Activated CD8-positive, alpha-beta memory T cell treated with anti-CD3 and anti-CD28 coated beads for 24 hours (primary cell): ENCODE results near the gene SV2B.
"Not testable (repeated sequence)": the region's sequence is repeated elsewhere in the genome, so short reads cannot be mapped to it uniquely, and the experiment has no call there.

Source experiments
- DNase-seq: peaks from one replicate; pipeline ENCODE4 v3.0.0-alpha.2; 2020

The SV2B gene

DNA sequence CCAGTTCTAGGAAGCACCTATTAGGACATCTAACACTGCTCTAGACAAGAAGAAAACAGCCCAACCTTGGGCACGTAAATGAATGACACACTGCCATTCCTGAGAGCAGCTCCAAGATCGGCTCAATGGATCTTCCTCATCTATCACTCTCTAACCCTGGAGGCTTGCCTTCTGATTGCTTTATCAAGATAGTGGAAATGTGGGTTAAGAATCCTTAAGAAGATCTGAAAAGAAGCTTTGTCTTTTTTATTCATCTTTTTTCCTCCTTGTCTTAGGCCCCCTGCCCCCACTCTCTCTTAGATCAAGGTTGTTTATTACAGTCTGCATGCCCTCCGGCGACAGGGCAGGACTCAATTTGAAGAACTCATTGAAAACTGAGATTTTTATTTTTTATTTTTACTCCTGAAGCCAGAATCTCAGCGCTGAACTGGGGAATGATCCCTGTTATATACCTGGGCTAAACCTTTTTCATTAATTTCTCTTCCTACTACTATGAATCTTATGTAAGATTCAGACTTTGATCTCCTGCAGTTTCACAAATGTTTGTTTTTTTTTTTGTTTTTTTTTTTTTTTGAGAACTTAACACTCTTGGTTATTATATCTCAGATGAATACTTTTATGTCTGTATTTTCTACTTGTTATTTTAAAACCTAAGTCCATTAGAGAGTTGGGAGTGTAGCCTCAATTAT lies 219.5 kb downstream of the SV2B start:
- no peak for DNase-seq

GRCh38 chr15:91320101-91320500 lies 220.0 kb downstream of the SV2B start:
- no peak for DNase-seq

DNA sequence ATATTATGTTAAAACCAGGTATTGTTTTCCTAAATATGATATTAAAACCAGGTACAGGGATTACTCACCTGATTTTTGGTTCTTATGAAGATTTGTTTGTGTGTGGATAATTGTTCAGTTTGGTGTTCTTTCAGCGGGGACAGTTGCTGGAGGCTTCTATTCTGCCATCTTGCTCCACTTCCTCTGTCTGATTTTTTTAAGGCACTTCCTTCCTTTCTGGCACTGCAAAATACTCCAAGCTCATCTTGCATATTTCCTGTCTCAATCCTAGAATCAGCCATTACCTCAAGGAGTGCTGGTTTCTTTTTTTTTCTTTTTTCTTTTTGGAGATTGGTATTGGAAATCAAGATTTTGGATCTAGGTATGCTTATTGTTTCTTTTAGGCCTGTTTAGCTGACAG lies 229.9 kb downstream of the SV2B start:
- no peak for DNase-seq

GRCh38 chr15:91331581-91331980 lies 231.5 kb downstream of the SV2B start:
- DNase-seq: no peak

GRCh38 chr15:91335702-91336101 lies 235.6 kb downstream of the SV2B start:
- DNase-seq: no peak

- no peak for DNase-seq
Observed at GRCh38 chr15:91336687-91337086, 236.6 kb downstream of the SV2B start.

DNA sequence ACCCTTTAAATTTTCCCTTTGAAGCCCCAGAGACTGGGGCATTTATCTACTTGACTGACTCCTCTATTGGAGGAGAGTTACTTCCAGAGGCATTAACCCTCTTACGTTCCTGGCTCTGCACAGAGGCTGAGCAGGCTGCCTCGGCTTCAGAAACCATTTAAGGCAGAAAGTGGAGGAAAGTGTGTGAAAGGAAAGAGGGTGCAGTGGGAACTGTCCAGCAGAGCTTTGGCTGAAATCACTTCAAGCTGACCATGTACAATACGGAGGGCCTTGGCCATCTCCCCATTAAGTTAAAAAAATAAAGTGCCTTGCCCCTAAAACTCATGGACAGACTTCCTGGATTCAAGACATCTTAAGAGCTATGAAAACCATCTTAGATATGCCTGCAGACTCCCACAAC lies 238.7 kb downstream of the SV2B start:
- DNase-seq: no peak

GRCh38 chr15:91342097-91342496 lies 242.0 kb downstream of the SV2B start:
- no peak for DNase-seq

- not testable (repeated sequence) for DNase-seq
Observed at GRCh38 chr15:91344912-91345311, 244.9 kb downstream of the SV2B start.

DNA sequence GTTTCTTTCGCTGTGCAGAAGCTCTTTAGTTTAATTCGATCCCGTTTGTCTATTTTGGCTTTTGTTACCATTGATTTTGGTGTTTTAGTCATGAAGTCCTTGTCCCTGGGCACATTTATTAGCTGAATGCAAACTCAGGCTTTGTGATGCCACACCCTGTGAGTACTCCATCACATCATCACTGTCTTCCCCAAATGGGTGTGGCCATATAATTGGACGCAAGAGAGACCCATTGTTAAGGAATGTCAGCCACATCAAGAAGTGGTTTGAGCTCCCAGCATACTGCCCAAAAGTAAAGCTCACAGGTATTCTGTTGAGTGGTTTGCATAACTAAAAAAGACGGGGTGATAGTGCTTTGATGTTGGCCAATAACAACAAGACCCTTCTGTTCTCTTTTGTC lies 245.7 kb downstream of the SV2B start:
- DNase-seq: no peak

DNA sequence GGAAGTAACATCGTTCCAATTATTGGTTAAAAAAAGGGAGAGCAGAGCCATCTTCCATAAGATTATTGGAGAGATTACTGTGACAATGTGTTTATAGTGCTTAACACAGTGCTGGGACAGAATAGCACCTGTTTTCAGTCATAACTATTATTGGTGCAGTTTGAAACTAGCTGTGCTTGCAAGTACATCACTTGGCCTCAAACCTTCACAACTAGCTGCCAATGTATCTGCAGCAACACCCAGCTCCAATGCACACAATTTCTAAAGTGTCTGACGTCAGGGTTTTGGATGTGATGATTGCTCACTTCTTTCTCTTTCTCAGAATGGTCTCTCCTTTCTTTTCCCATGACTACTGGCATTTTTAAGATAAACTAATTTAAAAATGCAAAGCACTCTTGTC lies 246.2 kb downstream of the SV2B start:
- no peak for DNase-seq

- DNase-seq: no peak
Observed at GRCh38 chr15:91348752-91349500, 248.9 kb downstream of the SV2B start.
